Endometrial microvascular endothelial cells (primary cell): Measurements from ENCODE around the gene NT5C1B. TPM values are rescaled to one million over a fixed set of nuclear protein-coding genes. Genes with fewer than 3 reads are reported as not detected.
"Not testable (repeated sequence)": the region's sequence is repeated elsewhere in the genome, so short reads cannot be mapped to it uniquely, and the experiment has no call there.

ENCODE experiments used
- in situ Hi-C: cut with HindIII; loops from 2 replicates; pipeline ENCODE4 v1.10.0; 2017; ENCODE audit warnings: low sequenced_read_pairs, low pct_unique_long_range_greater_than_20kb; ENCODE audit errors: inconsistent ontology term
- total RNA-seq: library from RNA; depleted of rRNA; stranded (reverse); fragments of >200 nt; gene quantifications from one replicate; pipeline ENCODE4 v1.2.3, GENCODE V29; 2015; ENCODE audit errors: inconsistent ontology term

Gene NT5C1B
- not detected for total RNA-seq

- in situ Hi-C loops = no loop called here
These were observed at the start of gene NT5C1B for GRCh38 chr2:18589354-18589753. Gene NT5C1B (minus strand): TSS chr2:18589569. CDS start chr2:18589468, 101 bp downstream.

- in situ Hi-C loops = no loop called here
These were observed 47.8 kb upstream of the NT5C1B start for GRCh38 chr2:18637196-18637595.

GRCh38 chr2:18632699-18633098 lies 43.3 kb upstream of the NT5C1B start:
- in situ Hi-C loops = not testable (repeated sequence)

GRCh38 chr2:18630941-18631340 lies 41.6 kb upstream of the NT5C1B start:
- in situ Hi-C loops = no loop called here

GRCh38 chr2:18630541-18630940 lies 41.2 kb upstream of the NT5C1B start:
- in situ Hi-C loops = no loop called here

GRCh38 chr2:18630101-18630500 lies 40.7 kb upstream of the NT5C1B start:
- in situ Hi-C loops = no loop called here

GRCh38 chr2:18626958-18627650 lies 37.7 kb upstream of the NT5C1B start:
- in situ Hi-C loops = no loop called here

GRCh38 chr2:18626256-18626668 lies 36.9 kb upstream of the NT5C1B start:
- in situ Hi-C loops = no loop called here

GRCh38 chr2:18625563-18625962 lies 36.2 kb upstream of the NT5C1B start:
- in situ Hi-C loops = no loop called here

GRCh38 chr2:18623782-18624181 lies 34.4 kb upstream of the NT5C1B start:
- in situ Hi-C loops = no loop called here

- in situ Hi-C loops = no loop called here
These were observed 31.7 kb upstream of the NT5C1B start for GRCh38 chr2:18620867-18621632.

- in situ Hi-C loops = no loop called here
These were observed 29.7 kb upstream of the NT5C1B start for GRCh38 chr2:18619091-18619490.

GRCh38 chr2:18614041-18614440 lies 24.7 kb upstream of the NT5C1B start:
- in situ Hi-C loops = no loop called here

GRCh38 chr2:18612133-18612532 lies 22.8 kb upstream of the NT5C1B start:
- in situ Hi-C loops = no loop called here

GRCh38 chr2:18611604-18612003 lies 22.2 kb upstream of the NT5C1B start:
- in situ Hi-C loops = no loop called here

GRCh38 chr2:18611184-18611583 lies 21.8 kb upstream of the NT5C1B start:
- in situ Hi-C loops = no loop called here

- in situ Hi-C loops = no loop called here
These were observed 21.3 kb upstream of the NT5C1B start for GRCh38 chr2:18610651-18611050.

GRCh38 chr2:18610090-18610489 lies 20.7 kb upstream of the NT5C1B start:
- in situ Hi-C loops = no loop called here

- in situ Hi-C loops = no loop called here
These were observed 15.7 kb upstream of the NT5C1B start for GRCh38 chr2:18605115-18605514.

GRCh38 chr2:18604531-18604885 lies 15.1 kb upstream of the NT5C1B start:
- in situ Hi-C loops = no loop called here
